ENCODE results near the gene OR14C36.

GRCh38 chr1:248303324-248303723 is 45.3 kb upstream of the OR14C36 start, which contains the start of gene OR2T12:
- no peak for TF ChIP-seq CTCF (CRISPR knock-in tag; IDR thresholded peaks at IDR 0.05)
- TF ChIP-seq, protein P1, sequence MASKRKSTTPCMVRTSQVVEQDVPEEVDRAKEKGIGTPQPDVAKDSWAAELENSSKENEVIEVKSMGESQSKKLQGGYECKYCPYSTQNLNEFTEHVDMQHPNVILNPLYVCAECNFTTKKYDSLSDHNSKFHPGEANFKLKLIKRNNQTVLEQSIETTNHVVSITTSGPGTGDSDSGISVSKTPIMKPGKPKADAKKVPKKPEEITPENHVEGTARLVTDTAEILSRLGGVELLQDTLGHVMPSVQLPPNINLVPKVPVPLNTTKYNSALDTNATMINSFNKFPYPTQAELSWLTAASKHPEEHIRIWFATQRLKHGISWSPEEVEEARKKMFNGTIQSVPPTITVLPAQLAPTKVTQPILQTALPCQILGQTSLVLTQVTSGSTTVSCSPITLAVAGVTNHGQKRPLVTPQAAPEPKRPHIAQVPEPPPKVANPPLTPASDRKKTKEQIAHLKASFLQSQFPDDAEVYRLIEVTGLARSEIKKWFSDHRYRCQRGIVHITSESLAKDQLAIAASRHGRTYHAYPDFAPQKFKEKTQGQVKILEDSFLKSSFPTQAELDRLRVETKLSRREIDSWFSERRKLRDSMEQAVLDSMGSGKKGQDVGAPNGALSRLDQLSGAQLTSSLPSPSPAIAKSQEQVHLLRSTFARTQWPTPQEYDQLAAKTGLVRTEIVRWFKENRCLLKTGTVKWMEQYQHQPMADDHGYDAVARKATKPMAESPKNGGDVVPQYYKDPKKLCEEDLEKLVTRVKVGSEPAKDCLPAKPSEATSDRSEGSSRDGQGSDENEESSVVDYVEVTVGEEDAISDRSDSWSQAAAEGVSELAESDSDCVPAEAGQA (IDR thresholded peaks at IDR 0.05; ENCODE audit: low read depth): no peak
- TF ChIP-seq, protein P1 (CRISPR knock-in tag; IDR thresholded peaks at IDR 0.05; ENCODE audit: borderline replicate concordance): no peak
- TF ChIP-seq JUN (CRISPR knock-in tag; IDR thresholded peaks at IDR 0.05): no peak
- TF ChIP-seq MYC (CRISPR knock-in tag; IDR thresholded peaks at IDR 0.05; ENCODE audit: borderline replicate concordance): no peak
- TF ChIP-seq FOXA1 (IDR thresholded peaks at IDR 0.05): no peak
- no peak for TF ChIP-seq FOXA1 (CRISPR knock-in tag; IDR thresholded peaks at IDR 0.05)
- no peak for TF ChIP-seq ZNF362 (CRISPR knock-in tag; IDR thresholded peaks at IDR 0.05; ENCODE audit: borderline replicate concordance)
- TF ChIP-seq EZH2 (conservative IDR thresholded peaks at IDR 0.05; ENCODE audit: low read depth, low read length): no peak
- TF ChIP-seq GABPB1 (CRISPR knock-in tag; IDR thresholded peaks at IDR 0.05): no peak
- TF ChIP-seq POLR2A (IDR thresholded peaks at IDR 0.05; ENCODE audit: insufficient read depth in 1 of 2, low read depth in 2 of 2, low read length in 2 of 2): no peak
- no peak for TF ChIP-seq HMGA1 (CRISPR knock-in tag; conservative IDR thresholded peaks at IDR 0.05)
- TF ChIP-seq ZNF605 (CRISPR knock-in tag; IDR thresholded peaks at IDR 0.05): no peak
- TF ChIP-seq, protein P2, sequence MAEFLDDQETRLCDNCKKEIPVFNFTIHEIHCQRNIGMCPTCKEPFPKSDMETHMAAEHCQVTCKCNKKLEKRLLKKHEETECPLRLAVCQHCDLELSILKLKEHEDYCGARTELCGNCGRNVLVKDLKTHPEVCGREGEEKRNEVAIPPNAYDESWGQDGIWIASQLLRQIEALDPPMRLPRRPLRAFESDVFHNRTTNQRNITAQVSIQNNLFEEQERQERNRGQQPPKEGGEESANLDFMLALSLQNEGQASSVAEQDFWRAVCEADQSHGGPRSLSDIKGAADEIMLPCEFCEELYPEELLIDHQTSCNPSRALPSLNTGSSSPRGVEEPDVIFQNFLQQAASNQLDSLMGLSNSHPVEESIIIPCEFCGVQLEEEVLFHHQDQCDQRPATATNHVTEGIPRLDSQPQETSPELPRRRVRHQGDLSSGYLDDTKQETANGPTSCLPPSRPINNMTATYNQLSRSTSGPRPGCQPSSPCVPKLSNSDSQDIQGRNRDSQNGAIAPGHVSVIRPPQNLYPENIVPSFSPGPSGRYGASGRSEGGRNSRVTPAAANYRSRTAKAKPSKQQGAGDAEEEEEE (CRISPR knock-in tag; IDR thresholded peaks at IDR 0.05; ENCODE audit: borderline replicate concordance): no peak
- no peak for TF ChIP-seq ZNF562 (CRISPR knock-in tag; IDR thresholded peaks at IDR 0.05; ENCODE audit: borderline replicate concordance)
